GM19397 (cell line): ENCODE results near the gene KDM3B.
A peak's percentile ranks its signal among the peaks of the same experiment; 100 is the strongest.
"Not testable (repeated sequence)": the region's sequence is repeated elsewhere in the genome, so short reads cannot be mapped to it uniquely, and the experiment has no call there.

Experiments
- ATAC-seq: cut with Tn5 transposase; IDR thresholded peaks from one replicate; pipeline ENCODE4 v1.9.1; 2021; ENCODE audit warnings: mild to moderate bottlenecking, moderate library complexity; ENCODE audit not compliant: unreplicated experiment

The KDM3B gene

DNA sequence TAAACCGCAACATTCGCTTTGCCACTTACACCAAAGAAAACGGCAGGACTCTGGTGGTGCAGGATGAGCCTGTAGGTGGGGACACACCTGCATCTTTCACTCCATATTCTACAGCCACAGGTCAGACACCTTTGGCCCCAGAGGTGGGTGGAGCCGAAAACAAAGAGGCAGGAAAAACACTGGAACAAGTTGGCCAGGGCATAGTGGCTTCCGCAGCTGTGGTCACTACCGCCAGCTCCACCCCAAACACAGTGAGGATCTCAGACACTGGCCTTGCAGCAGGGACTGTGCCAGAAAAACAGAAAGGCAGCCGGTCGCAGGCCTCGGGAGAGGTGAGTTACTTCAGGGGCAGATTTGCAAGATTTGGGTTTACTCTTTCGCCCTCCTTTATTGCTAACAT, 33.8 kb downstream of the KDM3B start:
- ATAC-seq, result no peak

DNA sequence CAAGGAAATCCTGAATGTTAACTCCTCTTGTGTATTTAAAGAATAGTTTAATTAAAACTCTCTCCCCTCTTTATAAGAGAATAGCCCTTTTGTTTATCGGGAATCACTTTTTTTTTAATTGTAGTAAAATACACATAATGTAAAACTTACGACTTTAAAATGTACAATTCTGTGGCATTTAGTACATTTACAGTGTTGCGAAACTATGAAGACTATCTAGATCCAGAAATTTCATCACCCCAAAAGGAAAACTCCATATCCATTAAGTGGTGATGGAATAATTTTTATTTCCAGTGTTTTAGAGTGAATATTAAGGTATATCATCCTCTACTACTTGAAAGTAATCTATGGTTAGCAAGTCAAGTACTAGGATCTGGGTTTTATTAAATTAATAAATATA, 36.8 kb downstream of the KDM3B start:
- ATAC-seq, result no peak

DNA sequence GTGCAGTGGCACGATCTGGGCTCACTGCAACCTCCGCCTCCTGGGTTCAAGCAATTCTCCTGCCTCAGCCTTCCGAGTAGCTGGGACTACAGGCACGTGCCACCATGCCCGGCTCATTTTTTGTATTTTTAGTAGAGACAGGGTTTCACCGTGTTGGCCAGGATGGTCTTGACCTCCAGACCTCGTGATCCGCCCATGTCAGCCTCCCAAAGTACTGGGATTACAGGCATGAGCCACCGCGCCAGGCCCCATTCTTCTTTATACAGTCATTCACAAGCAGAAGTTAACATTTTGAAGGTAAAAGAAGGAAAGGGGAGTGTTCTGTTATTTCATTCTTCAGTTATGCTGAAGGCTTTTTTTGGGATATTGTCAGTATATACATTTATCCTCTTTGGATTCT, 37.4 kb downstream of the KDM3B start:
- ATAC-seq, result not testable (repeated sequence)

DNA sequence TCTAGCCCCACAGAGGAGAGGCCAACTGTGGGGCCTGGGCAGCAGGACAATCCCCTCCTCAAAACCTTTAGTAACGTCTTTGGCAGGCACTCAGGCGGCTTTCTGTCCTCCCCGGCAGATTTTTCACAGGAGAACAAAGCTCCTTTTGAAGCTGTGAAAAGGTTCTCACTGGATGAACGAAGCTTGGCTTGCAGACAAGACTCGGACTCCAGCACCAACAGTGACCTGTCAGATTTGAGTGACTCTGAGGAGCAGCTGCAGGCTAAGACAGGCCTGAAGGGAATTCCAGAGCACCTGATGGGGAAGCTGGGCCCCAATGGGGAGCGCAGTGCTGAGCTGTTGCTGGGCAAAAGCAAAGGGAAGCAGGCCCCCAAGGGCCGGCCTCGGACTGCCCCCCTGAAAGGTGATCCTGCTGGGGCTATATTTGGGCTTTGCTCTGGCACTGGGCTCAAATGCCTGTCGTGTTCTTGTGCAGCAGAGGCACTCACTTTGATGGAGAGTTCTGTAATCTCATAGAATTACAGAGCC, 39.4 kb downstream of the KDM3B start:
- ATAC-seq, result no peak

DNA sequence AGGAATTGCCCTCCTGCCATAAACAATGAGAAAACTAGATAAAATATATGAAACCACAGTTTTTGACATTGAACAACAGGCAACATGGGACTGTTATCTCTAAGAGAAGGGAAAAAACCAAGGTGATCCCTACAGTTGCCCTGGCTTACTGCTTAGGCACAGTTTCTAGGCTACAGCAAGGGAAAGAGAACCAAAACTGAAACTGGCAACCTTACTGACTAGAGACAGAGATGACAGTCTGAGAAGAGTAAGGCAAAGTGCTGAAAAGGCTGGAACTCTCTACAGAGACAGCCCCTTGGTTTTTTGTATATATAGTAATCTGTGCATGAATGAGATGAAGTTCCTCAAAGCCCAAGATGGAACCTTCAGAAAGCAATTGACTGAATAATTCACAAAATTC, 50.2 kb downstream of the KDM3B start:
- ATAC-seq, result no peak

DNA sequence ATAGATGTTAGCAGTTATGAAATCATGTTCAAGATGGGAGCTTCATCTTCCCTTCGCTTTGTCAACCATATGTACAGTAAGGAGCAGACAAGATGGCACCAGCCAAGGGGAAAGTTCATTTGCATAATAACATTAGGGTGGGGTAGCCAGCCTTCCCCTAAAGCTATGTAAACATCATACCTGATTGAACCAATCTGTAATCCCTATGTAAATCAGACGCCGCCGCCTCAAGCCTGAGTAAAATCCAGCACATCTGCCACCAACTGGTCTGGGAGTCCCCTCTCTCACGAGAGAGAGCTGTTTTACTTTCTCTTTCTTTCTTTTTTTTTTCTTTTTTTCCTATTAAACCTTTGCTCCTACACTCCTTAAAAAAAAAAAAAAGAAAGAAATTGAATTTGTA, 55.5 kb downstream of the KDM3B start:
- ATAC-seq, result no peak

DNA sequence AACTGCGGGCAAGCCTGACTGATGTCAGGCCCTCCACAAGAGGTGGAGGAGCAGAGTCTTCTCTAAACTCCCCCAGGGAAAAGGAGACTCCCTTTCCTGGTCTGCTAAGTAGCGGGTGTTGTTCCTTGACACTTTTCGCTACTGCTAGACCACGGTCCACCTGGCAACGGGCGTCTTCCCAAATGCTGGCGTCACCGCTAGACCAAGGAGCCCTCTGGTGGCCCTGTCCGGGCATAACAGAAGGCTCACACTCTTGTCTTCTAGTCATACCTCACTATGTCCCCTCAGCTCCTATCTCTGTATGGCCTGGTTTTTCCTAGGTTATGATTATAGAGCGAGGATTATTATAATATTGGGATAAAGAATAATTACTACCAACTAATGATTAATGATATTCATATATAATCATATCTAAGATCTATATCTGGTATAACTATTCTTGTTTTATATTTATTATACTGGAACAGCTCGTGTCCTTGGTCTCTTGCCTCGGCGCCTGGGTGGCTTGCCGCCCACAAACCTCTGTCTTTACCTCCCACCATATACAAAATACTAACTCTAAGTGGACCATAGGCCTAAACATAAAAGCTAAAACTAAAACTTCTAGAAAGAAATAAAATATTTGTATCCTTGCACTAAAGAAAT, 58.6 kb downstream of the KDM3B start:
- ATAC-seq, result not testable (repeated sequence)

DNA sequence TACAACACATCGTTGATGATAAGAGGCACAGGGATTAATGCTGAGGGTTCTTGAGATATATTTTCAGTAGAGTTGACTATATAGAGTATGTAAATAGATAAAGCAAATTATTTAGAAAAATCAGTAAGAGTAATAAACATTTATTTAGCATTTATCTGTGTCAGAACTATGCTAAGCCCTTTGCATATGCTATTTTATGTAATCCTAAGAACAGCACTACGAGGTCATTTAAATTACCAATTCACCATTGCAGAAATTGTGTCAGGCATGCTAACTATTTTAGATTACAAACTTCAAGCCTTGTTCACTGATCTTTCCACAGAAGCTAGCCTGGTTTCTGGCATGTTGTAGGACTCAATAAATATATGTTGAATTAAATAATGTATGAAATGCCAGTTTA, 66.0 kb downstream of the KDM3B start:
- ATAC-seq, result no peak

DNA sequence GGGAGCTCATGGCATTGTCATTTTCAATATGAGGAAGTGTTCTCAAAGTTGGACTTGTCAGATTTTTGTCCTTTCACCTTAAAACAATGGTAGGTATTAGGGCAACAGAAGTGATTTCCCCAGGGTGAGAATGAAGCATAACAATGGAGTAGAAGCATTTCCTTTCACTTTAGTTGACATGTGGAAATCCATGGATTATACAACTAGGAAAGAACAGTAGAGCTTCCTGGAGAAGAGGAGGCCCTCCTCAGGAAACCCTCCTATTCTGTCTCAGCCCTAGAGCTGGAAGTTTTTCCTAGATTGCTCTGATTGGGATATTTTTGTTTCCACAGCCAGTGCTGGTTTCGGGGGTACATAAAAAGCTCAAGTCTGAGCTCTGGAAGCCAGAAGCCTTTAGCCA, 72.6 kb downstream of the KDM3B start:
- no peak for ATAC-seq

DNA sequence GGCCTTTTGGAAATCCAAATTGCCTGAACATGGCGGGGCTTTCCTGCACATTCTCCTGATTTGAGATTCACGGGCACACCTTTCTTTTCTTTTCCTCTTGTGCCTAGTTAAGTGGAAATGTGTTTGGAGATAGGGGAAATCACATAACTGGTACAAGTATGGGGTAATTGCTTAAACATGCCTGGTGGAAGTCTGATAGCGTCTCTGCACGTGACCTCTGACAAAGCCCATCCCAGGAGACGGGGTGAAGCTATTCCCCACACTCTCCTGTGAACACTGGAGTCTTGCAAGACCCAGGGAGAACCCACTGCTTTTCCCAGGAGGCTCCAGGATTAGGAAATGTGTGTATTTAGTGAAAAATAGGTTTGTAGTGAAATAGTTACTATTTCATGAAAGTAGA, 83.5 kb downstream of the KDM3B start:
- ATAC-seq, result no peak

DNA sequence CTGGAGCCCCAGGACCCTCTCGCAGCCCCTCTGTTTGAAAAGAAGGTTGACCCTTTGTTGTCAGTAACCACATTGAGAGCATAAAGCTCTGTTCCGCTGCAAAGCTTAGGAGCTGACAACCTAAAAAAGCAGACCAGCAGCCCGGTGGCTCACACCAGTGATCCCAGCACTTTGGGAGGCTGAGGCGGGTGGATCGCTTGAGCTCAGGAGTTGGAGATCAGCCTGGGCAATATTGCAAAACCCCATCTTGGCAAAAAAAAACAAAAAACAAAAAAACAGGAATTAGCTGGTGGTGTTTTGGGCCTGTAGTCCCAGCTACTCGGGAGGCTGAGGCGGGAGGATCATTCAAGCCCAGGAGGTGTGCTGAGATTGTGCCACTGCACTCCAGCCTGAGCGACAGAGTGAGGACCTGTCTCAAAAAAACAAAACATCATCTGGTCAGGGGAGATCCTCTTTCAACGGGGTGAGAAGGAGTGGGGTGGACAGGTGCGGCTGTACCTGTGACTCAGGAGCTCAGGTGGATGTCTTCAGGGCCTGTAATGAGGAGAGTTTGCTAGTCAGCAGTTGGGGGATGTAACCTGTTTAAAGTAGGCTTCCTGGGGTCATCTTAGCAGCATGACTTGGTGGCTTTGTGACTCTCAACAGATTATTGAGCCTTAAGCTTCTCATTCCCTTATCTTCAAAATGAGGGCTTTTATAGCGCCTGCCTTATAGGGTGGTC, 85.7 kb downstream of the KDM3B start:
- ATAC-seq, result no peak

DNA sequence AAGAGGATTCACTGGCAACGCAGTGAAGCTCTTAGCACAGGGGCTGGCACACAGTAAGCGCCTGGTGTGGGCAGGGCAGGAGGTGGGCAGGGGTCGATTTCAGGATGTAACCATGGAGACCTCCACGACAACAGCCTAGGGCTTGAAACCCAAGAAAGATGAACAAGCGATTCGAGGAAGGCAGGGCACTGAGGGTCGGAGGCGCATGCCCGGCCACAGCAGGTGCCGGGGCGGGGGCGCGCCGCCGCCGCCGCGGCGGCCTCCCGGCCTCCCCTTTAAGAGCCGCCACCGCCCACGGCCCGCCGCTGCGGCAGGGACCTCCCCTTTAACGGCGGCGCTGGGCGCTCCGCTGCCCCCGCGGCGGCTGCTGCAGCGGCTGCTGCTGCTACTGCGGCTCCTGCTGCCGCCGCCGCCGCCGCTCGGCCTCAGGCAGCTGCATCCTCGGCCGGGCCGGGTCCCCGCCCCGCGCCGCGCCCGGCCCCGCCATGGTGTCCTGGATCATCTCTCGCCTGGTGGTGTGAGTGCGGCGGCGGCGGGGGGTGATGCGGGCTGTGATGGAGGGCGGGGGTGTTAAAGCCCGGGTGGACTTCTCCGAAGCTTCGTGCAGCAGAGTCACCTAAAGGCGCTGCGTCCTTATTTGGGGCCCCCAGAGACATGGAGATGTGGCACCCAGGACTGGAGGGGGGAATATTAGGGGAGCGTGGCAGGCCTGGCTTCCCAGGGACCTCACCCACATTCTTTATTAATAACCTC, 86.4 kb downstream of the KDM3B start, which contains the start of gene REEP2:
Gene REEP2 (plus strand): TSS at position 334 of the 753 bp plus-strand sequence. CDS start 152 bp downstream, at position 486.
- ATAC-seq, result peak; percentile 70

DNA sequence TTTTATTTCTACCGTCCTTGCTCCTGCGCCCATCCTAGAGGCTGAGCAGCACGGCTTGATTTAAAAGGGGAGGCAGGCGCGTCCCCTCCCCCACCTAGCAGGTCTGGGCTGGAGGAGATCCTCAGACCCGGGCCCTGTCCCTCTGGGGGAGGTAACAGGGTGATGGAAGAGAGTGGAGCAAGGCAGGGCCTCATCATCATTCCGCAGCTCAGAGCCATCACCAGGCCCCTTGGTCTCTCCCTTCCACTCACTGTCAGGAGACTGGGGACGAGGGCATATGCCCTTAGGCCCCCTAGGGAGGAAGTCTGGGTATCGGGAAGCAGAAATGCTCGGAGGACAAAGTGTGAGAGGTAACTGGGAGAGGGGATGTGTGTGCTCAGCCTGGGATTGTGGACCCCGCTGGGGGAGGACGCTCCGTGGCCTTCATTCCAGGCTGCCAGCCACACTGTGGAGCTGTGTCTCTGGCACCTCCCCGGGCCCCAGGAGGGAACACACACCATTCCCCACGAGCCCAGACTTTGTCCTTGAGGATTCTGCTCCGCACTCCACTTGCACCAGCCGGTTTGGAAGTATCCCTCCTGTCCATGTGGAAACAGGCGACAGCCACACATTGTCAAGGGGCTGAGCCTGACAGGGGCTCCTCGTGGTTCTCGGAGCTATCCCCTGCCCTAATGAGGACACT, 87.1 kb downstream of the KDM3B start:
- ATAC-seq, result no peak

DNA sequence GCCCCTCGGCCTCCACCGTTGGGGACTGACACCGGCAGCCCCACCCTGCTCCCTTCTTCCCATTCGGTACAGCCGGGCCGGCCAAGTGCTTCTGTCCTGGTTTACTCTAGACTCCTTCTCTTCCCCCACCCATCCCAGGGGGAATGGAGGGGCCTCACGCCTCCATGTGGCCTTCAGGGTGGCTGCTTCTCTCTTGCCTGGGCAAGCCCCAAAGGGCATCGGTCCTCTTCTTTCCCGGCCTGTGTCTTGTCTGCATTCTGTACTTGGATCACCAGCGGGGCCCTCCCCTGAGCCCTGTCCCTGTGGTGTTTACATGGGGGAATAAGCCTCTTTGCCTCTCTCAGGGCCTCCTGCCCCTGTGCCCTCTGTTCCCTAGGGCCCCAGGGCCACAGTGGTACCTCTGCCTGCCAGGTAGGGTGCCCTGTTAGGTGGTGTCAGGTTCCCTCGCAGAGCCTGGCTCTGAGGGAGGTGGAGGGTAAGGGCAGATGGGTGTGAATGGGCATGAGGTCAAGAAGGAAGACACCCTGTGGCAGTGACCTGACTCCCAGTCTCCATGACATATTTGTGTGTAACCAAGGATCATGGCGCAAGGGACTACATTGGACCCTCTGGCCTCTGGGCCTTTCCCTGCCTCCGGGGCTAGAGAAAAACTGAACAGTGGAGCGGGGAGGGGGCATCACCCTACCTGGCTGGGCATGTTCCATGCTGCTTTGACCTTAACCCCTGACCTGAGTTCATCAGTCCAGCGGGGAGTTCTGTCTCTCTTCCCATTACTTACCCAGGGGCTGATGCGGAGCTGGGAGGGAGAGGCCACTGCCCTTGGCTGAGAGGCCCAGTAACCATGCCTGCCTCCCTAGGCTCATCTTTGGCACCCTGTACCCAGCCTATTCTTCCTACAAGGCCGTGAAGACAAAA, 87.9 kb downstream of the KDM3B start:
- ATAC-seq, result no peak

DNA sequence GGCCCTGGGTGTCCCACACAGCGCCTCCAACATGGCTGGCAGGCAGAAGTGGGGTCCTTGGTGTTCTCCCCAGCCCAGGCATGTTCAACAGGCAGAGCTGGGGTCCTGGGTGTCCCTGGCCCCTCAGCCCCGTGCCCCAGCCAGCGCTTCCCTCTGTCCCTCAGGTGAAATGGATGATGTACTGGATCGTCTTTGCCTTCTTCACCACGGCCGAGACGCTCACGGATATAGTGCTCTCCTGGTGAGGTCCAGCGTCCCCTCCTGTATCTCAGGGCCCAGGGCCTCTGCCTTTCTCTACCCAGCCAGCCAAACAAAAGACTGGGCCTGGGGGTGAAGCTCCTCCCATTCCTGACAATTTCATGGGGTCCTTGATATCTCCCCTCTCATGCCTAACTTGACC, 88.7 kb downstream of the KDM3B start:
- no peak for ATAC-seq

DNA sequence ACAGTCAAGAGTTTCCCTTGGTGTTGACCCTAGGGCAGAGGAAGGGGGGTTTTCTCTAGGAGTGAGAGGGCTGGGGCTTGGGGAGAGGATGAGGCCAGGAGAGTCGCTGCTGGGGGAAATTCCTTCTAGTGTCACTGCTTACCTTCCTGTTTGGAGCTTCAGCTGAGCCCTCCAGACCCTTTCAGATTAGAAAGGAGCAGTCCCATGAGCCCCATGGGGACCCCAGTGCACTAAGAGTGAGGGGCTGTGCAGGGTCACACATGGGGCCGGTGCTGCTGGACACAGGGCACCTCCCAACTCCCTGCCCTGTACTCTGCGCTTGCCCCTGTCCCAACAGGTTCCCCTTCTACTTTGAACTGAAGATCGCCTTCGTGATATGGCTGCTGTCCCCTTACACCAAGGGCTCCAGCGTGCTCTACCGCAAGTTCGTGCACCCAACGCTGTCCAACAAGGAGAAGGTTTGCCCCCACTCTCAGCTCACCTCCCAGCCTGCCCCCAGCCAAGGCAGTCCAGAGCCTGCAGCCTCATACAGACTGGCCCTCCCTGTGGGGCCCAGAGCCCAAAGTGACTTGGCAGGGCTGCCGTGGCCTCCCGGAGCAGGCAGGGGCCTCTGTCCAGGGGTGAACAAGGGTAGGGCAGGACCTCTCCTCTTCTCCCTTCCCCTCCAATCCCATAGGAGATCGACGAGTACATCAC, 91.7 kb downstream of the KDM3B start:
- no peak for ATAC-seq

DNA sequence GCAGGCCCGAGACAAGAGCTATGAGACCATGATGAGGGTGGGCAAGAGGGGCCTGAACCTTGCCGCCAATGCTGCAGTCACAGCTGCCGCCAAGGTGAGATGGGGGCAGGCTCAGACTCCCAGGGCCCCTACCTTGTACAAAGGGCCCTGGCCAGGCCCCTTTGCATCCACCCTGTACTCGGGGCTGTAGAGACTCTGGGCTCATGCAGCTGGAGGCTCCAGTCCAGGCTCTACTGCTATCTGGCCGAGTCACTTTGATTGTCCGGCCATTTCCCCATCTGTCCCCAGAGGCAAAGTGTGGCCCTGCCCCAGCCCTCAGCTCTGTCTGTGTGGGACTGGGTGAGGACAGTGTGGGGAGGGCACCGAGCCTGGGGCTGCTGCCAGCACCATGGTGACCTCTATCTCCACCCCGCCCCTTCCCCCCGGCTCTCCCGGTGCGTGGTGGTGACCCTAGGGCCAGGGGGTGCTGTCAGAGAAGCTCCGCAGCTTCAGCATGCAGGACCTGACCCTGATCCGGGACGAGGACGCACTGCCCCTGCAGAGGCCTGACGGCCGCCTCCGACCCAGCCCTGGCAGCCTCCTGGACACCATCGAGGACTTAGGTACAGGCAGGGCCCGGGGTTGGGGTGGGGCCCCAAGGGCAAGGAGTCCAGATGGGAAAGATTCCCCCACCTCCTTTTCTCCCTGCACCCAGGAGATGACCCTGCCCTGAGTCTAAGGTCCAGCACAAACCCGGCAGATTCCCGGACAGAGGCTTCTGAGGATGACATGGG, 92.5 kb downstream of the KDM3B start:
- no peak for ATAC-seq

DNA sequence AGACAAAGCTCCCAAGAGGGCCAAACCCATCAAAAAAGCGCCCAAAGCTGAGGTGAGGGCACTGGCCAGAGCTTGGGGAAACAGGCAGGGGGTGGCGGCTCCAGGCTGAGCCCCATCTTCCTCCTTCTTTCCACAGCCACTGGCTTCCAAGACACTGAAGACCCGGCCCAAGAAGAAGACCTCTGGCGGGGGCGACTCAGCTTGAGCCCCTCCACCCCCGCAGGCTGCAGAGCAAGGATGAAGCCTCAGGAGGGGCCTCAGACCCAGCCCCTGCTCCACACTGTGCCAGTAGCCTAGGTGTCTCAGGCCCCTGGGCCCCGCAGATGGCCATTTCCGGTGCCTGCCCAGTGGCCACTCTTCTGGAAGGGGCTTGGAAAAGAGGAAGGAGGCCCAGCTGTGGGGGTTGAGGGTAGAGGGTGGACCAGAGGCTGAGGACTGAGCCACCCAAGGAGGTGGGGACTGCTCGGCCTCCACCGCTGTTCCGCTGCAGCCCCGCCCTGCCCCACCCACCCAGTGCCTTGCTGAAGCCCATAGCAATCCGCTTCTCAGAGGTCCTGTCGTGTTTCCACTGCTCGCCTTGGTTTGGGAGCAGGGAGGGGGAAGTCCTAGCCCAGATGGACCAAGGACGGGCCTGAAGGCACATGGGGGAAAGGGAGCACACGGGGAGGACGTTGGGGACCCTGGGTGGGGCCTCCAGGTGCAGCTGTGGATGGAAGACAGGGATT, 93.2 kb downstream of the KDM3B start:
- no peak for ATAC-seq
